H1 (cell line): ENCODE results near the gene GPC6. TPM values are rescaled to one million over a fixed set of nuclear protein-coding genes. Genes with fewer than 3 reads are reported as not detected.

Source experiments
- CTCF ChIA-PET: fragments of 300-600 bp; sonication (Branson Sonifier 250); formaldehyde crosslinking; loops from one replicate; lab custom pipeline; 2021; ENCODE audit not compliant: partially characterized antibody; lab: Charles Lee
- POLR2A ChIA-PET: fragments of 300-600 bp; sonication (Branson Sonifier 250); formaldehyde crosslinking; loops from one replicate; lab custom pipeline; 2021; ENCODE audit warnings: inconsistent platforms; ENCODE audit not compliant: partially characterized antibody; lab: Charles Lee
- DNase-seq, 2 experiments: peaks; one replicate each; pipeline versions ENCODE4 v3.0.0 to v3.0.0-alpha.2; 2010 to 2022; ENCODE audit warnings: low spot score in 2 of 2, low read depth in 1 of 2, mixed read lengths in 1 of 2
- FAIRE-seq: peaks from 2 replicates; lab custom pipeline; 2011; peaks lifted over from hg19 to GRCh38; lab: Jason Lieb, UNC
- H2AFZ ChIP-seq: 2 replicates; pipeline ENCODE4 v1.8.1; 2012; ENCODE audit warnings: low read length, inconsistent platforms
- H2AK5ac ChIP-seq: 2 replicates; pipeline ENCODE4 v1.6.1; 2013; ENCODE audit warnings: low read depth, low read length
- H2BK120ac ChIP-seq: replicated peaks from 2 replicates; pipeline ENCODE3; 2013; ENCODE audit warnings: low read depth, low read length, inconsistent platforms
- H2BK12ac ChIP-seq: 2 replicates; pipeline ENCODE4 v1.6.1; 2013; ENCODE audit warnings: low read depth, low read length
- H2BK15ac ChIP-seq: 2 replicates; pipeline ENCODE4 v1.6.1; 2013; ENCODE audit warnings: low read length
- H2BK20ac ChIP-seq: 2 replicates; pipeline ENCODE4 v1.6.1; 2013; ENCODE audit warnings: low read length
- H2BK5ac ChIP-seq: 2 replicates; pipeline ENCODE4 v1.6.1; 2013; ENCODE audit warnings: low read depth, low read length
- H3K14ac ChIP-seq: 2 replicates; pipeline ENCODE4 v1.6.1; 2013; ENCODE audit warnings: inconsistent platforms; ENCODE audit not compliant: insufficient read length
- H3K18ac ChIP-seq: 2 replicates; pipeline ENCODE4 v1.6.1; 2013; ENCODE audit warnings: low read length; ENCODE audit errors: extremely low read depth
- H3K23ac ChIP-seq: 2 replicates; pipeline ENCODE4 v1.6.1; 2013; ENCODE audit warnings: inconsistent platforms; ENCODE audit not compliant: insufficient read length
- H3K23me2 ChIP-seq: 2 replicates; pipeline ENCODE4 v1.6.1; 2013; ENCODE audit warnings: low read depth, low read length
- H3K27ac ChIP-seq: 2 replicates; pipeline ENCODE4 v1.6.1; 2011; ENCODE audit warnings: low read depth, low read length, inconsistent platforms
- H3K27me3 ChIP-seq, 4 experiments: replicated peaks in 1 of 4; 1 replicate in 1 of 4; 2 replicates in 3 of 4; pipeline versions ENCODE4 v1.6.1 to v1.8.1; 2011 to 2013; ENCODE audit warnings: low read length in 3 of 4, mild to moderate bottlenecking in 3 of 4, inconsistent platforms in 2 of 4, mixed read lengths in 2 of 4, moderate library complexity in 1 of 4; ENCODE audit not compliant: control insufficient read depth in 3 of 4, insufficient read depth in 3 of 4; ENCODE audit errors: extremely low read depth in 1 of 4
- H3K36me3 ChIP-seq, 4 experiments: 2 replicates each; pipeline versions ENCODE4 v1.6.1 to v1.8.1; 2011 to 2013; ENCODE audit warnings: mild to moderate bottlenecking in 4 of 4, low read length in 3 of 4, moderate library complexity in 2 of 4, control low read depth in 1 of 4, inconsistent platforms in 1 of 4; ENCODE audit not compliant: insufficient read depth in 4 of 4, control insufficient read depth in 2 of 4
- H3K4ac ChIP-seq: replicated peaks from 2 replicates; pipeline ENCODE3; 2013; ENCODE audit warnings: low read length, low read depth, mixed read lengths, inconsistent platforms; ENCODE audit not compliant: insufficient read length
- H3K4me1 ChIP-seq, 4 experiments: replicated peaks in 1 of 4; 1 replicate in 1 of 4; 2 replicates in 3 of 4; pipeline versions ENCODE4 v1.6.1 to v1.8.1; 2011 to 2013; ENCODE audit warnings: low read length in 3 of 4, inconsistent platforms in 2 of 4, mixed read lengths in 1 of 4; ENCODE audit not compliant: insufficient read depth in 4 of 4, control insufficient read depth in 3 of 4
- H3K4me2 ChIP-seq, 2 experiments: 2 replicates each; pipeline versions ENCODE4 v1.6.1 to v1.8.1; 2011 to 2013; ENCODE audit warnings: low read depth in 2 of 2, low read length in 2 of 2, control low read depth in 1 of 2, inconsistent platforms in 1 of 2, mild to moderate bottlenecking in 1 of 2; ENCODE audit not compliant: insufficient read depth in 1 of 2
- H3K4me3 ChIP-seq, 4 experiments: fragments of 200-600, 300-600 bp in 1 of 4; sonication (generic), shearing (Covaris generic), sonication (Bioruptor Twin) in 1 of 4; 2 replicates each; pipeline versions ENCODE4 v1.5.1 to v1.8.1; 2011 to 2016; ENCODE audit warnings: low read length in 4 of 4, low read depth in 3 of 4, control low read depth in 2 of 4, inconsistent platforms in 2 of 4, mild to moderate bottlenecking in 2 of 4, mixed read lengths in 1 of 4, moderate library complexity in 1 of 4; ENCODE audit not compliant: insufficient read depth in 2 of 4; ENCODE audit errors: extremely low read depth in 1 of 4
- H3K56ac ChIP-seq: replicated peaks from 2 replicates; pipeline ENCODE3; 2013; ENCODE audit warnings: low read depth, mild to moderate bottlenecking, mixed read lengths, low read length, inconsistent platforms; ENCODE audit not compliant: insufficient read length
- H3K79me1 ChIP-seq: 2 replicates; pipeline ENCODE4 v1.6.1; 2013; ENCODE audit warnings: low read depth, low read length, control low read depth
- H3K79me2 ChIP-seq, 2 experiments: 2 replicates each; pipeline versions ENCODE4 v1.6.1 to v1.8.1; 2012 to 2013; ENCODE audit warnings: low read length in 2 of 2, mild to moderate bottlenecking in 2 of 2, inconsistent platforms in 1 of 2; ENCODE audit not compliant: insufficient read depth in 2 of 2, control insufficient read depth in 1 of 2
- H3K9ac ChIP-seq, 4 experiments: replicated peaks in 1 of 4; 1 replicate in 1 of 4; 2 replicates in 3 of 4; pipeline versions ENCODE4 v1.6.1 to v1.8.1; 2011 to 2013; ENCODE audit warnings: low read depth in 3 of 4, low read length in 3 of 4, control low read depth in 2 of 4, mild to moderate bottlenecking in 2 of 4, moderate library complexity in 2 of 4, inconsistent platforms in 1 of 4; ENCODE audit errors: extremely low read depth in 1 of 4
- H3K9me3 ChIP-seq, 2 experiments: 2 replicates each; pipeline versions ENCODE4 v1.6.1 to v1.8.1; 2012 to 2013; ENCODE audit warnings: mild to moderate bottlenecking in 2 of 2, moderate library complexity in 2 of 2, control low read depth in 1 of 2, inconsistent platforms in 1 of 2, low read depth in 1 of 2, low read length in 1 of 2, mixed read lengths in 1 of 2; ENCODE audit not compliant: insufficient read depth in 2 of 2
- H4K20me1 ChIP-seq, 2 experiments: replicated peaks in 1 of 2; 2 replicates each; pipeline versions ENCODE3 to v1.8.1; 2011 to 2013; ENCODE audit warnings: inconsistent platforms in 2 of 2, low read length in 2 of 2, mild to moderate bottlenecking in 1 of 2; ENCODE audit not compliant: insufficient read depth in 2 of 2, control insufficient read depth in 1 of 2
- H4K5ac ChIP-seq: 2 replicates; pipeline ENCODE4 v1.6.1; 2013; ENCODE audit warnings: low read length, low read depth, mixed read lengths, inconsistent platforms; ENCODE audit not compliant: insufficient read length
- H4K8ac ChIP-seq: 2 replicates; pipeline ENCODE4 v1.8.0; 2013; ENCODE audit warnings: mild to moderate bottlenecking, moderate library complexity, low read length, inconsistent platforms; ENCODE audit not compliant: insufficient read depth; ENCODE audit errors: extremely low read depth
- H4K91ac ChIP-seq: replicated peaks from 2 replicates; pipeline ENCODE3; 2013; ENCODE audit warnings: low read length, mixed read lengths, inconsistent platforms; ENCODE audit not compliant: insufficient read length
- HDAC2 ChIP-seq, 2 experiments: fragments of 300-600 bp in 1 of 2; sonication (generic) in 1 of 2; IDR thresholded peaks; 2 replicates each; pipeline ENCODE4 v1.6.1; 2011 to 2012; ENCODE audit warnings: low read depth in 2 of 2, low read length in 2 of 2, mild to moderate bottlenecking in 2 of 2, moderate library complexity in 2 of 2, borderline replicate concordance in 1 of 2, inconsistent platforms in 1 of 2
- ZNF274 ChIP-seq: IDR thresholded peaks from 2 replicates; pipeline ENCODE4 v1.7.0; 2012; ENCODE audit warnings: low read length, borderline replicate concordance; ENCODE audit errors: extremely low read depth
- WGBS, 2 experiments: shearing (Covaris generic) in 1 of 2; methylation state at CpG; one replicate each; pipeline versions ENCODE4 v1.1.6 to v1.1.7; 2013 to 2015; ENCODE audit warnings: low lambda C conversion rate in 2 of 2, mixed read lengths in 2 of 2, inconsistent platforms in 1 of 2, low coverage in 1 of 2, missing lambda C conversion rate in 1 of 2; ENCODE audit not compliant: insufficient replicate concordance in 2 of 2, insufficient coverage in 1 of 2, insufficient read length in 1 of 2; ENCODE audit errors: extremely low coverage in 1 of 2, missing lambda C conversion rate in 1 of 2; 5-methylcytosine and 5-hydroxymethylcytosine counted together
- polyA plus RNA-seq, 7 experiments: library from polyadenylated mRNA; depleted of rRNA in 3 of 7; stranded (reverse) in 5 of 7; unstranded in 2 of 7; fragments of >200 nt in 5 of 7; fragments of 200-250 nt in 2 of 7; gene quantifications; 1 replicate in 5 of 7; 2 replicates in 1 of 7; 4 replicates in 1 of 7; pipeline versions ENCODE4 v1.2.1 to v1.2.3, GENCODE V29; 2011 to 2013; ENCODE audit warnings: missing spikeins in 2 of 7, mixed read lengths in 2 of 7
- total RNA-seq: library from RNA; stranded (reverse); fragmentation: NEBNext Ultra II Directional; extraction: Animal tissue kit (Norgen Biotek cat#: 25700); gene quantifications from 2 replicates; pipeline ENCODE4 v1.2.1, GENCODE V29; 2021

GPC6 gene
- total and polyA plus RNA-seq, 2 of the 8 experiments (the other 6 are each of a cell fraction or from before 2014, with no cell fraction given), result 5.4 to 12.0 TPM

DNA sequence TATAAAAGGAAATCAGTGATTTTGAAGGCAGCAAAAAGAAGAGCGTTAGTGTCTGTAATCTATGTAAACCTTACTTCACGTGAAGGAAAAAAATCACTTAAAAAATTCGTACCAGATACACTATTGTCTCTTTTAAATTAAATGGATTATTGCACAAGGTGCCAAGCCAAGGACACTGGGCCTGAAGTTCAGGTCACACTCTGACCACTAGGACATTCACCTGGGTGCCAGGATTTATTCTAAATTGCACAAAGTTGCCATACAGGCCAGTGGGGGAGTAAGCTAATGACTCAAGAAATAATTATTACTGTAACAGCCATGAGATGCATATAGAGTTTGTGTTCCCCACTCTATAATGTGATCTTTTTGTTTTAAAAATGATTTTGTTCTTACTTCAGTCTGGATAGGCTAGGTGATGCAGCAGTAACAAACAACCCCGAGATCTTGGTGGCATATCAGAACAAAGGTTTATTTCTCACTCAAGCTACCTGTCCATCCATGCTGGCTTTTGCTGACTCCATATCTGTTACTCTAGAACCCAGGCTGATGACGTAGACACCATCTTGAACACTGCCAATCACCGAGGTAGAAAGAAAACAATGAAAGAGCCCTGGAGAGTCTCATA lies 1000.8 kb downstream of the GPC6 start:
- no peak overlapping the region for H2BK15ac ChIP-seq
- no peaks in the 10 kb centered on the region for H3K9me3 ChIP-seq
- H3K79me1 ChIP-seq, result no peaks in the 10 kb centered on the region
- no peak overlapping the region for H3K27ac ChIP-seq
- H2AK5ac ChIP-seq, result no peak overlapping the region
- H3K4me1 ChIP-seq, result no peaks in the 10 kb centered on the region
- no peak overlapping the region for H2BK120ac ChIP-seq
- H3K23me2 ChIP-seq, result no peaks in the 10 kb centered on the region
- H3K18ac ChIP-seq, result no peak overlapping the region
- no peak overlapping the region for H2BK20ac ChIP-seq
- no peak overlapping the region for H3K4me3 ChIP-seq
- H4K8ac ChIP-seq, result no peak overlapping the region
- no peaks in the 10 kb centered on the region for H4K20me1 ChIP-seq
- WGBS, 2 experiments, result 92% methylated on average over 6 of the region's 6 CpGs; no CpG with 5 or more reads in 1 of the 2 experiments
- H3K4ac ChIP-seq, result no peak overlapping the region
- H3K56ac ChIP-seq, result no peak overlapping the region
- no peak overlapping the region for H4K91ac ChIP-seq
- no peak overlapping the region for H3K23ac ChIP-seq
- TF ChIP-seq ZNF274 (no peak), HDAC2 (IDR thresholded peaks at IDR 0.05; ENCODE audit: borderline replicate concordance in 1 of 2, low read depth in 2 of 2, low read length in 2 of 2) (no peak)
- no peak overlapping the region for H3K9ac ChIP-seq
- no peaks in the 10 kb centered on the region for H3K27me3 ChIP-seq
- POLR2A ChIA-PET, result no interaction called here
- FAIRE-seq (no peak), DNase-seq (no peak)
- H3K4me2 ChIP-seq, result no peak overlapping the region
- no peaks in the 10 kb centered on the region for H3K36me3 ChIP-seq
- no peak overlapping the region for H3K14ac ChIP-seq
- no peak overlapping the region for H2BK12ac ChIP-seq
- H3K79me2 ChIP-seq, result no peaks in the 10 kb centered on the region
- CTCF ChIA-PET, result interaction anchor here (1.6 kb wide), 1 partner anchor 17 kb away, joined by 3 read pairs; no protein-coding TSS in a partner anchor
- H4K5ac ChIP-seq, result no peak overlapping the region
- H2BK5ac ChIP-seq, result no peak overlapping the region
- H2AFZ ChIP-seq, result no peak overlapping the region
